ENCODE data around the gene ZBTB4.

Gene ZBTB4

DNA sequence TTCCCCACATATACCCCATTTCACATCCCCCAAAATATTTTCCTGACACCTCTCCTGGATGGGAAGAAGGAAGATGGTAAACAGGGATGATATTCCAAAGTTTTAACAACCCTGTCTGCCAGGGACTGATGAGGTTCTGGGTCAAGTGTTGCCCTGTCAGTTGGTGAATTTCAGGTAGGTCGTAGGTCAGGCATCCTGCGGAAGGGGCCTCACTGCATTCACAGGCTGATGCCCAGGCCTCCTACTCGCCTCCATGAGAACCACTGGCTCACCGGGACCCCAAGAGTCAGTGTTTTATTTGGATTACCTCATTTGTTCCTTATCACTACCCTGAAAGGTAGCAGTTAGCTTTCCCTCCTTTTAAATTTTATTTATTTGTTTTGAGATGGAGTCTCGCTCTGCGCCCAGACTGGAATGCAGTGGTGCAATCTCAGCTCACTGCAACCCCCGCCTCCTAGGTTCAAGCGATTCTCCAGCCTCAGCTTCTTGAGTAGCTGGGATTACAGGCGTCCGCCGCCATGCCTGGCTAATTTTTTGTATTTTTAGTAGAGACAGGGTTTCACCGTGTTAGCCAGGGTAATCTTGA lies 10.5 kb downstream of the ZBTB4 start:
- DNase-seq, result no peak

DNA sequence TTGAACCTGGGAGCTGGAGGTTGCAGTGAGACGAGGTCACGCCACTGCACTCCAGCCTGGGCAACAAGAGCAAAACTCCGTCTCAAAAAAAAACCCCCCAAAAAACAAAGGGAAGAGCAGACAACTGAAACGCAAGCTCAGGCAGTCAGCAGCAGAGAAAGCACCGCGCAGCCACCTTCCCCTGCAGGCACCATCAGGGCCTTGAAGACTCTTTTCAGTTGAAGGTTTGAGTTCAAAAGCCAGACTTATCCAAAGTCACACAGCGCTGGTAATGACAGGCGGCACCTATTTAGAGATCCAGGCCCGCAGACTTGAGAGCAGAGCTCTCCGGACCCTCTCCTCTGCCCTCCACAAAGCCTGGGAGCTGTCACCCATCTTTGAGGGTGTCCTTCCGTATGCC lies 11.1 kb downstream of the ZBTB4 start:
- no peak for DNase-seq

DNA sequence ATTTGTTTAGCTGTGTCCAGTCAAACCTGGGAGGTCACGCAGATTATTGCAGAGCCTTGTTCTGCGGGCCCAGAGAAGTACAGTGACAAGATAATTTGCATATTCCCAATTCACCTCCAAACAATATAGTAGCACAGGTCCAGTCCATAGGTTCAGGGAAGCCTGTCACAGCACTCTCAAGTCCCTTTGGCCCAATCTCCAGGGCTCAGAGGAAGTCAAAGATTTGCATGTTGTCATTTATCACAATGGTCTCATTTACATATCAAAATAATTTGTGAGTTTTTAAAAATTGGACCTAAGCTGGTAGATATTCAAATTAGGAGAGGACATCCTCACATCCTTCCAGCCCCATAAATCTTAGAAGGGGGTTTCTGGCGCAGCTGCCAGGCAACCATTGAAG lies 11.9 kb downstream of the ZBTB4 start:
- no peak for DNase-seq

DNA sequence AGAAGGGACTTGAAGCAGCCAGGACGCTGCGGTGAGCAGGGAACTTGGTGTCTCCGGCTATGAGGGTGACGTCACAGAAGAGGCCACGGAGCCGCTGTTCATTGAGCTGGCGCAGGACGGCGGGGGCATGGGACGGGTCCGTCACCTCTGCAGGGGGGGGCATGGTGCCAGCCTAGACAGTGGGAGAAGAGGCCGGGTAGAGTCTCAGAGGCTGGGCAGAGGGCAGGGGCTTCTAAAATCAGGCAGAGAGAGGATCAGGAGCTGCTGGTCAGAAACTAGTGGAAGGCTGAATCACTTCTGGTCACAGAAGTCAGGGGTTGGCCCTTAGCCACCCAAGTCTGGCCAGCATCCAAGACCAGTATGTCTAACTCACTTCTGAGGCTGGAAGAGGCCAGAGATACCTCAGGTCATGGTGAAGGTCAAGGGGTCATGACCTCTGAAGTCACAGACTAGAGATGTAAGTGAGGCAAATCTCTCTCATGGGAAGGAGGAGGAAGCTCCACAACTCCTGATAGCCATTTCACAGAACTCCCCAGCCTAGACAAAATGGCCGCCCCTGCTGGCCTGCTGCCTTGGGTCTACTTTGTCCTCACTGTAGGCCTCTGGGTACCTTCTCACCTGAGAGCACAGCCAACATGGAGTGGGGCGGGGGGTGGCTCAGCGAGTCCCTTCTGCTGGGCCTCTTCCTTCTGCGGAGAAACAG lies 12.6 kb downstream of the ZBTB4 start:
- no peak for DNase-seq

DNA sequence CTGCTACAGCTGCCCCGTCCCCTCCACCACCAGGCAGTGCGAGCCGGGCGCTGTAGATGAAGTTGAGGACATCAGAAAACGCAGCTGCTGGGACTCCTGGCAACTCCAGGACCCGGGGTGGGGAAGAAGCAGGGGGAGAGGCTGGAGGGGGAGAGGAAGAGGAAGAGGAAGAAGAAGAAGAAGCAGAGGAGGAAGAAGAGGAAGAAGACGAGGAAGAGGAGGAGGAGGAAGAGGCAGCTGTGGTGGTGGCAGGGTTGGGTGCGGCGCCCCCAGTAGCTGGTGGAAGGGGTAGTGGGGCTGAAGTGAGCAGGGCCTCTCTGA lies 13.2 kb downstream of the ZBTB4 start:
- DNase-seq, result no peak

DNA sequence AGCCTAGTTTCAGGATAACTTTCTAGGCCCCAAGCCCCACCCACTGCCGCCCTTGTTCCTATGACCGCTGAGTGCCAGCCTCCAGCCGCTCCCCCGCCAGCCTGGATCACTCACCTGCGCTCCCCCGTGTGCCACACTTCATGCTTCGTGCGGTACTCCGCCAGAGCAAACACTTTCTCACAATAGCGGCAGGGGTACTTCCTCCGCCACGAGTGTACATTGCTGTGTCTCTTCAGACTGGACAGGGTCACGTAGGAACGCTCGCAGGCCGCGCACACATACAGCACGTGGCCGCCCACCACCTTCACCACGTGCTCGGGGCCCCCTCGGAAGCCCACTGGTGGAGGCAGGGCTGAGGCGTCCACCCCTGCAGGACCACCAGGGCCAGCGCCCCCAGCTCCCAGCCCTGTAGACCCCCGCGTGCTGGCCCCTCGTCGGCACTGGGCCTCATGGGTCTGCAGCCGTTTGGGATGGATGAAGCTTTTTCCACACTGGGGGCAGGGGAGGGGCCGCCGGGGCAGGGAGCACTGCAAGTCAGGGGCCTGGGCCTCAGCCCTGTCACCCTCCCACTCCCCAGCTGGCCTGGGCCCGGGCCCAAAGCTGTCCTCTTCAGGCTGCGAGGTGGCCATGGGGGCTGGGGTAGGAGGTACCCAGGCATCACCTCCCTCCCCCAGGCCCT lies 13.7 kb downstream of the ZBTB4 start:
- no peak for DNase-seq

DNA sequence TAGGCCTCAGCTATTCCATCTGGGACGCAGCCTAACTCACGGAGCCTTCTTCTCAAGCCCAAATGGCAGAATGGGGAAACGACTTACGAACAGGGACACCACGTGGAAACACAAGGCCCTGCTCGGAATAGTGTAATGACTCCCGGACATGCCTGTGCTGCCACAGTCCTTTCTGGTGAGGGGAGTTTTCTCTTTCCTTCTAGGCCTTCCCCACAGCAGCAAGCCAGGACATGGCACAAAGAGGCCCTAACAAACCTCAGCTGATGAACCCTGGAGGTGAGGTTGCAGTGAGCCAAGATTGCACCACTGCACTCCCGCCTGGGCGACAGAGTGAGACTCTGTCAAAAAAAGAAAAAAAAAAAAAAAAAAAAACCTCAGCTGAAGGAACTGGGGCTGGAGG lies 15.3 kb downstream of the ZBTB4 start:
- no peak for DNase-seq

DNA sequence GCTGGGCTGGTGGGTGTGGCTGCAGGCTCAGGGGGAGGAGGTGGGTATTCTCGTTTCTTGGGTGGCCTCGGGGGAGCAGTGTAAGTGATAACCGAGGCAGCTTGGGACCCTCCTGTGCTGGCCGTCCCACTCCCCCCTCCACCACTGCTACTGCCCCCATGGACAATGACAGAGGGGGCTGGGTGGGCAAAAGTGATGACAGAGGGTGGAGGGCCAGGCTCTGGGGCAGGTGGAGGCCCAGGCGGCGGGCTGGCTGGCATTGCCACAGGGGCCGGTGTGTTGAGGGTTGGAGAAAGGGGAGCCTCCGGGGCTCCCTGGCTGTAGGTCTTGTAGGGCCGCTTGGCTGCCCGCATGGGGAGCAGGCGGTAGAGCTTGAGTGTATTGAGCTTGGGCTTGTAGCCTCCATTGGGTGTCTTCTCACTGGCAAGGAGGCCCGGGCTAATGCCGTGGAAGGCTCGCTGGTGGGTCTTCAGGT lies 16.0 kb downstream of the ZBTB4 start:
- no peak for DNase-seq

DNA sequence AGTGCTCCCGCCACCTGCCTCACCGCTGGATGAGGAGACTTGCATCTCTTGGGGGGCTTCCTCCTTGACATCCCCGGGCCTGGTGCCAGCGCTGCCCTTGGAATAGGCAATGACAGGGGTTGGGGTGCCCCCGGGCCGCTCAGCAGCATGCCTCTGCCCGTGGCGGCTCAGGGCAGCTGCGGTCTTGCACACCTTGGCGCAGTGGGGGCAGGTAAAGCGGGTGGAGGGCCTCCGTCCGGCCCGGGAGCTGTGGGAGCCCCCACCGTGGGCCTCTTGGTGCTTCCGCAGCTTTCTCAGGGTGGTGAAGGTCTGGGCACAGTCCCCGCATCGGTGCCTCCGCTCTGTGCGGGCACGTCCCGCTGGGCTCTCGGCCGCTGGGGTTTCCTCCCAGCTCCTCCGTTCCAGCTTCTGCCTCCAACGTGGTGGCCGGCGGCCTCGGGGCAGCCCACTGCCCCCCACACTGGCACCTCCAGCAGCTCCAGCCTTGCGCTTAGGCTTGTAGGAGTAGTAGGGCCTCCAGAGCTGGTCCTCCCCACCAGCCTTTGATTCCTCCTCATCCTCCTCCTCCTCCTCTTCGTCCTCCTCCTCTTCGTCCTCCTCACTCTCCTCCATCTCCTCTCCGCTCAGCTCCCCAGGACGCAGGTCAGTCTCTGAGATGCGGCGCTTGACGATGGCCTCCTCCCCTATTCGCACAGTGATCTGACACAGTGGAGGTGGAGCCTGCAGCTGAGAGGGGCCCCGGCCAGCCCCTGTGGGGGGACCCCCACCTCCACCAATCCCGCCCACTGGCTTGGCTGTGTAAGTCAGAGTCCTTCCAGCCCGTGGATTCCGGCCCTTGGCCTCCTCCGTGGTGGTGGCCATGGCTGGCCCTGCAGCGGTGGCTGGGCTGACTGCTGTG lies 16.7 kb downstream of the ZBTB4 start:
- DNase-seq, result no peak

DNA sequence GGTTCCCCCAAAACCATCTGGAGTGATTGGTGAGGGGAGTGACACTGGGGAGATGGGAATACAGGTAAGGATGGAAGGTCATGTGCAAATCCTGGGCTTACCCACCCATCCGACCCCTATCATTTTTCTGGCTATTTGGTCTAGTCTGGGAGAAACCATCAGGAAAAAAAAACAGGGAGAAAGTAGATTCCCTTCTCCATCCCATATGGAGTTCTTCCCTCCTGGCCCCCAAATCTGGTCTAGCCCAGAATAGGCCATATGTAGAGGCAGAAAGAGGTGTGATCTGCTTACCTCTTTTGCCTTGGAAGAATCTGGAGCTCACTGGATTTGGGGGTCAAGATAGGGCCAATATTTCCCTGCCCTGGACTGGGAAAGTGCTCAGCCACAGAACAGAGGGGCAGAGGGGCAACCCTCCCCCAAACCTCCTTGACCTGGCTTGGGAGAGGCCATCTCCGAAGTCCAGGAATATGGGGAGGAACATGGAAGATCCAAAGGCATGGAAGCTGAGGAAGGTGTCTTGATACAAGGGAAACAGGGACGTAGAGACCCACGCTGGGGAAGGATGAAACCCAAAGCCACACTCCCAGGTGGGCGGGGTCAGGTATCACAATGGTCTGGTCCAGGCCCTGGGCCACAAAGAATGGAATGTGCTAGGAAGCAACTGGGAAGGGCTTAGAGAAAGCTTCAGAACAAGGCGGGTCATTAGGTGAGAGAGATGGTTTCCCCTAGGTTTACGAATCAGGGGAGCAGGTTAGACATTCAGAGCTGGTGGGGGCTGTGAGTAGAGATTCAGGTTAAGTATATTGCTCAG lies 18.4 kb downstream of the ZBTB4 start:
- no peak for DNase-seq

DNA sequence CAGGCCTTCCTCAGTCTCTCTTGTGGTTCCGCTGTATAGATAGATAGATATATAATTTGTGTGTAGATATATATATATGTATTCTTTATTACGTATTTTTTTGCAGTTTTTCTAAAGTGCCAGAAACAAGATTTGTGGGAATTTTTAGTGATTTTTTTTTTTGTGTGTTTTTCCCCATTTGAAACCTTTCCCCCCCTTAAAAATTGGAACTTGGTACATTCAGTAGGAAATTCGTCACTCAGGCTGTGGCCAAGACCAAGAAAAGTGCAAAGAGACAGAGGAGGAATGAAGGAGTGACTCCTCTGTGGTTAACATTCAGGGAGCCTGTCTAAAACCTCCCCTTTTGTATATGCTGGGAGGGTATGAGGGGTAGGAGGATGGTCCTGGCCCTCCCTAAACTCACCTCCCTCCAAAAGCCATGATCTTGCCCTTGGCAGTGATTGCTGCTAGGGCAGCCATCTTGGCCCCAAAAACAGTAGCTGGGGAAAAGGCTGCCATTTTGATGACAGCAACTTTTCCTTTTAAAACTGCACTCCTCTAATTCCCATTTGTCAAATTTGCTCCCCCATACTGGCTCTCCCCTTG lies 19.4 kb downstream of the ZBTB4 start:
- no peak for DNase-seq

DNA sequence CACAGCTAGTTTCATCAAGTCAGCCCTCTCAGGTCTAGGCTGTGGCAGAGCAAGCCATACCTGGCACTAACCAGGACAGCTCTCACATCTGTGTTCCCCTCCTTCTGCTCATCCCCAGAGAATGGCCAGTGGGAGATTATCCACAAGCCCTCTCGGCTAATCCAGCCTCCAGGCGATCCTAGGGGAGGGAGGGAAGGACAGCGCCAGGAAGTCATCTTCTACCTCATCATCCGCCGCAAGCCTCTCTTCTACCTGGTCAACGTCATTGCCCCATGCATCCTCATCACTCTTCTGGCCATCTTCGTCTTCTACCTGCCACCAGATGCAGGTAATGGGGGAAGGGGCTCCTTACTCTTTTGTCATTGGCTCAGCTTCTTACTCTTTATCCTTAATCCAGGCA lies 31.0 kb downstream of the ZBTB4 start:
- DNase-seq, result no peak

DNA sequence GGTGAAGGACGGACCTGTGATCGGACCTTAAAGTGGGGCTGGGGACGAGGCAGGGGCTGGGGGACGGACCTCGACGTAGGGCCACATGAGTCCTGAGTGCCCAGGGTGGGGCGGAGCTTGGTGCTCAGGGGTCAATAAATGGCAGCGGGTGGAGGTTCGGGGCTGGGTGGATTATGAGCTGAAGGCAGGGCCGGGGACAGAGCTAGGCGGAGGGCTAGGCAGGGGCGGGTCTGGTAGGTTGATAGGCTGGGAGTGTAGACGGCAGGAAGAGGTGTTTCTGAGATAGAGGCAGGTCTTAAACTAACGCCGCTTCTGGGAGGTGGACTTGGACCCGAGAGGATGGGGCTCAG lies 33.8 kb downstream of the ZBTB4 start:
- peak in 1 of 2 donors; percentile 22 for DNase-seq

DNA sequence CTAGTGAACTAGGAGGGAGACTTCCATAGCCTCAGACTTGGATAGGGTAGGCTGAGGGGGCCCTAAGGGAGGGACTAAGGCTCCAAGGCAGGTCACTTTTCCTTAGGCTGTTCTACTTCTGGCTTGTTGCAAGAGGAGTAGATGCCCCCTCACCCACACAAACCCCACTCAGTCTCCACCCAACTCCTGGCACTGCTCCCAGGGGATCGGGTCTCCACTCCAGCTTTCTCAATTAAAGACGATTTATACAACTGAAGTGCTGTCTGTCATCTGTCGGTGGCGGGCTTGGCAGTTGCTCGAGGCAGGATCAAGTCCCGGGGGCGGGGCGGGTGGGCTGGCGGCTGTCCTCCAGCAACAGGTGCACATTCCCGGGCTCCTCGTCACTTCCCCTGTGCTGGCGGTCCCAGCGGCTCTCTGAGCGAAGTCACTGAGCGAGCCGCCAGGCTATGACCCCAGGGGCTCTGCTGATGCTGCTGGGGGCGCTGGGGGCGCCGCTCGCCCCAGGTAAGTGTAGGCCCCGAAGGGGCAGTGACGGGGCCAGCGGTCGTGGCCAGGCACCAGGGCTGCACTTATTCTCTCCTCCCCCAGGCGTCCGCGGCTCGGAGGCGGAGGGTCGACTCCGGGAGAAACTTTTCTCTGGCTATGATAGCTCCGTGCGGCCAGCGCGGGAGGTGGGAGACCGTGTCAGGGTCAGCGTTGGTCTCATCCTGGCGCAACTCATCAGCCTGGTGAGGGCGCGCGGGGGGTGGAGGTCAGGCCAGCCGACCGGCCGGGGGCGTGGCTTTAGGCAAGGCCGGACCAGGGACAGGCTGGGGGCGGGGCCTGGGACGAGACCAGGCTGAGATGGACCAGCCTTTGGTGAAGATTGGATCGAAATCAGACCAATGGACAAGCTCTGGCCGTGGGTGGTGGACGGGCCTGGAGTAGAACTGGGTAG lies 34.5 kb downstream of the ZBTB4 start, which contains the start of gene CHRNB1:
CHRNB1 (plus strand) TSS at position 380 of the 937 bp plus-strand sequence; CDS start at position 447, 67 bp downstream.
- no peak for DNase-seq

DNA sequence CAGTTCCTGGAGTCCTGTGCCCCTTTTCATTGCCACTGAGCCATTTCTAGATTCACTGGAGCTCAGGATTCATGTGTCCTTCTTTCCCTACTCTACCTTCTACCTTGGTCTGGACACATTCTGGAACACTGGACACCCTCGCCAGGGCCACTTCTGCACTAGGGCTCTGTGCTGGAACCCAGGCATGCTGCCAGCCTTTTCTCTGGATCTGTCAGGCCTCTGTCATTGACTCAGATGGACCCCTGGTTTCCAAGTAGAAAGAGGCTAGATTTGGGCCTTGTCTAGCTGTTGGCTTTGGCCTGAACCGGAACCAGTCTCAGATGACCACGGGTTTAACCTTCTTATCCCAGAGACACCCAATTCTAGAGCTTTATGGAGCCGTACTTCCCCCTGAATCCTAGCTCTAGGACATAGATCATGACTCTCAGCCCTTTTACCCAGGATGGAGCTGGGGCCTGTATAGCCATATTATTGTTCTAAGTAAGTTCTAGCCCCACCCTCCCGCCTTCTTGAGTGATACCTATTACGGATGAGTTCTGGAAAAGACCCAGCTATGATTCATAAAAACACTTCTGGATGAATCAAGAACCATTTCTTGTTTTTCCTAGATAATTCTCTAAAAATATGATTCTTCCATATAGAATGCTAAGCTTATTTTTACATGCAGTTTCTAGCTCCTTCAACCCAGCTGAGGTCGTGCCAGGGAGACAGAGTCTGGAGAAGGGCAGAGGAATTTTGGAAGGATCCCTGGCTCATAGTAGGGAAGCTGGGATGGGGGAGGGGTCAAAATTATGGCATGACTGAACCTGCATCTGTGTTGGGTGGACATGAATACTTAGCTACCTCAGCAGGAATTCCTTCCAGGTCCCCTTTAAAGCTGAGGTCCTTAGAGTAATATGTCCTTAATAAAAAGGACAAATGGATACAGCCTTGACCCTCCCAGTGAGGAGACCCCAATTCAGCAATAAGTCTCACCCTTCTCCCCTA lies 35.6 kb downstream of the ZBTB4 start:
- DNase-seq, result no peak

DNA sequence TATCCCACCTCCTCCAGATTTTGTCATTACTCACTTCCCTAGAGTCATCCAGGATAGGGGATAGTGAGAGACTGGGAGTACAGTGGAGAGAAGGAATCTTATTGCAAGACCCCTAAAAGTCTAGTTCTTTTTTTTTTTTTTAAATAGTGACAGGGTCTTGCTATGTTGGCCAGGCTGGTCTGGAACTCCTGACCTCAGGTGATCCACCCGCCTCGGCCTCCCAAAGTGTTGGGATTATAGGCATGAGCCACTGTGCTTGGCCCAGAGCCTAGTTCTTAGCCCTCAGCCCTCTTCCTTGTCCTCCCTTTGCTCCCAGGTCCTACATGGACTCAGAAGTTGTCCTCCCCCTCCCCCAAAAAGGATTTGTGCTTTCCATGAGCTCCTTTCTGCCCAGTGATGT lies 37.3 kb downstream of the ZBTB4 start:
- no peak for DNase-seq

DNA sequence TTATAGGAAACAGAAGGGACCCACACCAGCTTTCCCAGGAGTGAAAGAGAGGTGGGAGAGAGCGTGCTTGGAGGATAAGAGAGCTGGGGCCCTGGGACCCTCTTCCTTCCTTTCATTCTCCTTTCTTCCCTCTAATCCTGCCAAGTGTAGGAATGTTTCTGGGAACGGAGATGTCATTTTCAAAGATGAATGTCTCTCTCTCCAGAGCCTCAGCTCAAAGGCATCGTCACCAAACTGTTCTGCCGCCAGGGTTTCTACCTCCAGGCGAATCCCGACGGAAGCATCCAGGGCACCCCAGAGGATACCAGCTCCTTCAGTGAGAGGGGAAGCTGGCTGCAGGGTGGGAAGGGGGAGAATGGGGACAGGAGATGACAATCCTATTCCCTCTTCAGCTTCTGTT lies 38.2 kb downstream of the ZBTB4 start:
- DNase-seq, result no peak

DNA sequence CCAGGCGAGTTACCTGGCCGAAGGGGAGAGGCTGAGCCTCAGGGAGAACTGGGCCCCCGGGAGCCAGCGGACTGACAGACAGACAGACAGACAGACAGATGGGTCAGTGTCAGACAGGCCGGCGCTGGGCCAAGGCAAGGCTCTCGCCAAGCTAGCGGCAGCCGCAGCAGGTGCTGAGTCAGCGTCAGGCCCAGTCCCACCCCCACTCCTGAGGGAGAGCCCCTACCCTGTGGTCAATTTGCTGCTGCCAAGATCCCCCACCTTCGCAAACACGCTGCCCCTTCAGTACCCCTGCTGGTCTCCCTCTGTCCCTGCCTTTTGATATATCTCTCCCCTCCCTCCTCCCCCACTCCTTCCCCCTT lies 38.6 kb downstream of the ZBTB4 start:
- DNase-seq, result no peak

DNA sequence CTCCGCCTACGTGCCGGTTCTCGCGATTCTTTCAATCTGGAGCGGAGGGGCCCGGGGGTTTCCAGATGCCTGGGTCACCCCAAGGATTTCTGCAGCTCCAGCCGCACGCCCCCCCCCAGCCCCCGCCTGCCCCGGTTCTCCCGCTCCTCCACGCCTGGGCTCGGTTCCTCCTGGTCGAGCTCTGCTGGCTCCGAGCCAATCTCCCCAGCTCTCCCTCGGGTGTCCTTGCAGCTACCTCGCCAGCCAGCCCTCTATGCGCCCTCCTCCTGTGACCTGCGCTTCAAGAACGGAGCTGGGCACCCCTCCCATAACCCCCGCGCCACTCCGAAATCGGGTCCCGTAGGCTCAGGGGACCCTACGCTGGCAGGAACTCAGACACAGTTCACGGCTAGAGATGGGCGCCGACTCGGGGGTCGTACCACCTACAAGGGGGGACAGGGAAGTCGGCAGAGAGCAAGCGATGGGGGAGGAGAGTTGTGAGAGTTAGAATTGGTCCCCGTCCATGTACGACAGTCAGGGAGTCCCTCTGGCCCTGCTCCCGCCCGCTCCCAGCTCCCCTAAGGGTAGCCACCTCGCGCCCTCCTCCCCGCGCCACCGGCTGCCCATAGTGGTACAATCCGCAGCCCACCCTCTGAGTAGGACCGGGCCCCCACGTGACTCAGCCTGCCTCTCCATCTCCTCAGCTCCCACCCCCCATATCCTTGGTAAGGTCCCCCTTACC lies 39.2 kb downstream of the ZBTB4 start:
- peak; percentile 21 to 35 for DNase-seq
